Activated CD8-positive, alpha-beta memory T cell treated with anti-CD3 and anti-CD28 coated beads for 4 hours (primary cell): ENCODE results near the gene RIPK4.
"Not testable (repeated sequence)": the region's sequence is repeated elsewhere in the genome, so short reads cannot be mapped to it uniquely, and the experiment has no call there.

ENCODE experiments used
- DNase-seq, 2 donors: peaks; one replicate each; pipeline ENCODE4 v3.0.0-alpha.2; 2020; ENCODE audit warnings: low read depth in 2 of 2

The RIPK4 gene

DNA sequence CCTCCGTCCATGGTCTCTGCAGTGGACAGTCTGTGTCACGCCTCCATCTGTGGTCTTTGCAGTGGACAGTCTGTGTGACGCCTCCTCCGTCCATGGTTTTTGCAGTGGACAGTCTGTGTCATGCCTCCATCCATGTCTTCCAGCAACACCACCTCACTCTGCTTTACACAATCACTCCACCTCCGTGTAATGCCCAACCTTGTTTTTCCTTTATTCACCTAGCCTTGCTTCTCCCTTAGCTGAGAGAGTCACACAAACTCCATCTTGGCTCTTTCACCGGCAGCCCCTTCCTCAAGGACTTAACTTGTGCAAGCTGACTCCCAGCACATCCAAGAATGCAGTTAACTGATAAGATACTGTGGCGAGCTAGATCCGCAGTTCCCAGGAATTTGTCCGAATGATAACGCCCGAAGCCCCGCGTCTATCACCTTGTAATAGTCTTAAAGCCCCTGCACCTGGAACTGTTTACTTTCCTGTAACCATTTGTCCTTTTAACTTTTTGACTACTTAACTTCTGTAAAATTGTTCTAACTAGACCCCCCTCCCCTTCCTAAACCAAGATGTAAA lies 52.5 kb downstream of the RIPK4 start:
- not testable (repeated sequence) for DNase-seq

DNA sequence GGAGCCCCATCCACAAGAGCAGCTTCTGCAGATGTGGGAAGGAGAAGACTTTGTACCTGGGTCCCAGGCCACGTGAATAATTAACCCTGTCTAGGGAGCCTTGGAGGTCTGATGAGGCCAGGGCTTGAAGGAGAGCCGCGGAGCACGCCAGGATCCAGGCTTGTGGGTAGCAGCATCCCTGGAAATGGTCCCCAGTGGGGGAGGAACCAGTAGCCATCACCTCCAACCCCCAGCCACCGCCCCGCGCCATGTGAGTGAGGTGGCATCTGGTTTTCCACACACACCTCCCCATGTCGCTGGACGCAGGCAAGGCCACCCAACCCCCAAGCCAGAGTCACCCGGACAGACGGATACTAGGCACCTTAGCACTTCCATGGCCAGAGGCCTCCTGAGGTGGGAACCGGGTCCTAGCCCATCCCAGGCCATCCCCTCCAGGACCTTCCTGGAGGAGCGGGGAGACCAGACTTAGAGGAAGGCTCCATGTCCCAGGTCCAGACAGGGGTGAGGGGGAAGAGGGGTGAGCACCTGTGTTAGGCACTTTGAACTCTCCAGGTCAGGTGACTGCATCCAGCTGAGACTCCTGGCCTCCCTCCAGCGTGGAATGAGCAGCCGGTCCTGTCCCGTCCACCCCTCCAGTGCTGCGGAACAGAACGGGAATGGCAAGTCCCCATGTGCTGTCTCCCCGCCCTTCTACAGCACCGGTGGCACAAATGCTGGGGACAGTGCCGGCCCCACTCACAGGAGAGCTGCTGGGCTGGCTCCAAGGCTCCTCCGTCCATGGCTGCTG lies 53.2 kb downstream of the RIPK4 start:
- DNase-seq = no peak

DNA sequence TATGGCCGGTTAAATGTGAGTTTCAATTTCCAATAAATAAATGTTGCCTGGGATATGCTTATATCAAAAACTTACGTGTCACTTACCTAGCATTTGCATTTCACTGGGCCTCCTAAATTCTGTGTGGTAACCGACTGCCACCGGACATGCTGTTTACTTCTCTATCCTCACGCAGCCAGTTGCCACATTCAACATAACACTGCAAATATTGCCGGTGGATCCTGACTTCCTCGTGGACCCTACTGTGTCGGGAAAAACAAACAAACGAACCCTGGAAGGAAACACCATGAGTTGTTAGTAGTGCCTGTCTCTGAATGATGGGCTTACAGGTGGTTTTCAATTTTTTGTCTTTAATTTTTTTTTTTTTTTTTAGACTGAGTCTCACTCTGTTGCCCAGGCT lies 54.1 kb downstream of the RIPK4 start:
- no peak for DNase-seq

DNA sequence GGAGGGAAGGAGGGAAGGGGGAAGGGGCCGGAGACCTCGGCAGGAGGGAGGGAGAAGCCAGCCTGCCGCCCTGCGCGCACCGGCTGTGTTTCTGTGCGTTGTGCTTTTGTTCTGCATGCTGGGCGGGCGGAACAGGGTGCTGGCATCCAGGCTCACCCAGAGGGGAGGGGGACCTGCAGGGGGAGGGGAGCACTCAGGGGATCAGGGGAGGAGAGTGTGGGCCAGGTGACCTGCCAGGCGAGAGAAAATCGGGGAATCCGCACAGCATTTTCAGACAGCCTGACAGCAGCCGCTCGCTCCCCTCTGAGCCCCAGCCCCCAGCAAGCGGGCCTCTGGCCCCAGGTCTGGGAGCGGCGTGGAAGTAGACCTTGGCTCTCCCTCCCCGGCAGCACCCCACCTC lies 54.7 kb downstream of the RIPK4 start:
- DNase-seq = no peak

DNA sequence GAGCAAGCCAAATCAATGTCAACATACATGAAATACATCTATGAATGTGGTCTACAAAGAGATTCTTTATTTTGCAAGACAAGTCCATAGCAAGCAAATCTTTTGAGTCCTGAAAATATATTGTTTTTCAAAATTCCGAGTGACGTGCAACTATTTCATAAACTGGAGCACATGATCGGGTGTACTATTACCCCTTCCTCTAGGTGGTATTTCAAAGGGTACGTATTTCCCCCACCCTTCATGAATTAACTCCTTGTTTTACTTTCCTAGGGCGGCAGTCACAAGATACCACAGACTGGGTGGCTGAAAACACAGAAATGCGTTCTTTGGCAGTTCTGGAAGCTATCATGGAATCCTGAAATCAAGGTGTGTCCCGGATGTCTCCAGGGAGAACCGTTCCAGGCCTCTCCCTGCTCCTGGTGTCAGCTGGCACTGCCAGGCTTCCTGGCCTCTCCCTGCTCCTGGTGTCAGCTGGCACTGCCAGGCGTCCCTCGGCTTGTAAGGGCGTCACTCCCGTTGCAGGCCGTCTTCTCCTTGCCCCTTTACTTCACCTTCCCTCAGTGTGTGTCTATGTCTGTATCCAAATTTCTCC lies 55.3 kb downstream of the RIPK4 start:
- DNase-seq = no peak

DNA sequence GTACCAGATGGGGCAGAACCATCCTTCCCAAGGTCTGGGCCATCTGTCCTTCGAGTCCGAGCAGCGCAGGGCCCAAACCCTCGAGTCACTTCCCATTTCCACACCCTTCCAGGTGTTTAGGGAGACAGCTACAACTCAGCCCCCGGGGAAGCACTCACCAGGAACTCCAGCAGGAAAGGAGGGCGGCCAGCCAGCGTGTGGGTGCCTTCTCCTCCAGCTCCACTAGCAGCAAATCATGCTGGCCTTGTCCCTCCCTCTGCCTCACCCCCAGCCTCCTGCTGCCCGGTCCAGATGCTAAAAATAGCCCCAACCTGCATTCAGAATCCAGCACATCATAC lies 56.1 kb downstream of the RIPK4 start:
- DNase-seq = no peak

DNA sequence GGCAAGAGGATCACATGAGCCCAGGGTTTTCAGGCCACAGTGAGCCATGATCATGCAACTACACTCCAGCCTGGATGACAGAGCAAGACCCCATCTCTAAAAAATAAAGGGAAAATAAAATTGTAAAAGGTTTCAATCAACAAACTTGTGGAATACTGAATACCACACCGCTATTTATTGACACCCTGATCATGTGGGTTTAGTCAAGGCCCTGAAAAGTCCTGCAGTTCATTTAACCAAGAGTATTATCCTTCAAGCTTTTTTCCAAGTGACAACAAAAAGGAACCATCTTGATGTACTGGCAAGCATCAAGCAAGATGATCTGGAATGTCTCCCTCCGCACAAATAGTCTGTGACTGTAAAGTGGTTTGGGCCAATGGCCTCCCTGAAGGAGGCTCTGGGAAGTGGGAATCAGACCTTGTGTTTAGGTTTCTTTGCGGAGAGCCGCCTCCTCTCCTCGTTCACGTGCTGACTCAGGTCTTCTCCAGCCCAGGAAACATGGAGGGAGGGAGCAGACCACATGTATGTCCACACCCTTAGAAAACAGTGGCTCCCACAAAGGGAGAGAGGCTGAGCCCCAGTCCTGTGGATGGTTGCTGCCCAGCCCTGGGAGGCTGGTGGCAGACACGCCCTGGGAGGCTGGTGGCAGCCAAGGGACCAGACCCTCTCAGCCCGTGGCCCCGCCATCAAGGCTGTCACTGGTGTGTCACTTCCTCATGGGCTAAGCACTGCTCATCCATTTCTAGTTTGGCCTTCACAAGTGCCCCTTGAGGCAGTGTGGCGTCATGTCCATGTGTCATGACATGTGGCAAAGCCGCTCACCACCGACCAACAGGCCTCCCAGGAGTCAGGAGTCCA lies 56.7 kb downstream of the RIPK4 start:
- no peak for DNase-seq

DNA sequence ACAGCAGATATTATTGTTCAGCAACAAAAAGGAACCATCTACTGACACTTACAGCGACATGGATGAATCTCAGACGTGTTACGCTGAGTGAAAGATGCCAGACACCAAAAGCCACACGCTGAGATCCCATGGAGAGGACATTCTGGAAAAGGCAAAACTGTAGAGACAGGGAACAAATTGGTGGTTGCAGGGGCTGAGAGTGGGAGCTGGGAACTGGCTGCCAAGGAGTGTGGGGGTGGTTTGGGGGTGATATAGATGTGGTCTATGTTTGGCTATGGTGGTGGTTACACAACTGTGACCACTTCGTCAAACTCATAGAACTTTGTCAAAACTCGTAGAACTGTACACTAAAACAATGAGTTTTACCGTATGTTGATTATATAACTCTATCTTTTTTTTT lies 57.7 kb downstream of the RIPK4 start:
- DNase-seq = no peak

DNA sequence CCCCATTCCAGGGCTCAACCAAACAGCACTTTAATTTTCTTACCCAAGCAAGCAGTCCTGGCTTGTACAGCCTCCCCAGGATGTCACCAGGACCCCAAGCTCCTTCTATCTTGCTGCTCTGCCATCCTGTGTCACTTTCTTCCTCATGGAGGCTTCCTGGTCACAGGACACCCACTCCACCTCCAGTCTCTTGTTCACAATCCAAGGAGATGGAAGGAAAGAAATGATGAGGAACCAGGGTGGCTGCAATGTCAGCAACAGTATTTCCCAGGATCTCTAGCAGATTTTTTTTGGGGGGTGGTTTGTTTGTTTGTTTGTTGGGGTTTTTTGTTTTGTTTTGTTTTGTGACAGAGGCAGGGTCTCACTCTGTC lies 58.9 kb downstream of the RIPK4 start:
- DNase-seq = no peak

DNA sequence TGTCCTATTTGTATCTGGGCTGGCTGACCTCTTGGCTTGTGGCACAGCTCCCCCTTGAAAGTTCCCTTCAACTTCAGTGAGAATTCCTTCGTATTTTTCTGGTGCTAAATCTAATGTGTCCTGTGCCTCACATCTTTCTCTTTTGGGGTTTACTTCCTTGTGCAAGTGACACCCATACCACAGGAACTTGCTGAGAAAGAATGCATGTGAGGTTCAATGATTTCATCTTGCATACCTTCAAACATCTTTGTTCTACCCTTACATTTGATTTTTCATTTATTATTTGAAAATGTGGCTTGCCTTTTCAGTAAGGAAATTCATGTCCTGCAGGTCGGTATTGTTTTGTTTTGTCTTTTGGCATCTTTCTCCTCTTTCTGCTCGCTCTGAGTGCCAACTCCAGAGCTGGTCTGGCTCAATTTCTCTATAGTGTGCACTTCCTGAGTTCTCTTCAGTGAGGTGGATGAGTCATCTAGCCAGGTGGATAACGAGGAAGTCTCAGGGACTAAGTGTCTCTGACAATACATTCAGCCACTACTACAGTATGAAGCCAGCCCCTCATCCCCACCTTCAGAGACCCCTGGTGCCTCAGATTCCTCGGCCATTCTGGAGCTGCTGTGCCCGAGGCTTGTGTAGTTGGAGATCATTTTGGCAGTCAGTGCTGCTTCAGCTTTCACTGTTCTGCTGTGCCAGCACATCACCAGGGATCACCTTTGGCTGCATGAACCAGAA lies 59.5 kb downstream of the RIPK4 start:
- no peak for DNase-seq

DNA sequence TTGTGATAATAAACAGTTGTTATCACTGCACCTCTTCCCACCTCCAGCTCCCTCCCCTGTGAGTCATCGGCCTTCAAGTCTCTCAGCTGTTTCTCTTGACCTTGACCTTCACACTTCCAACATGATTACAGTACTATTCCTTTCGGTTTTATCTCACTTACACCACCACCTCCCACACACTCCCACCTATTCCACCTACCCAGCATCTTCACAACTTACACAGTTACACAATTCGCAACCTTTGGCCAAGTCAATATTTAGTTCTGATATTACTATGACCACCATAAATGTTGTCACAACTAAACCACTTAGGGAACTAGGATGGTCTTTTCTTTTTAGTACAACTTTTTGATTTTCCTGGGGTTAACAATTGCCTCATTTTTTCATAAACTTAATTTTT lies 60.2 kb downstream of the RIPK4 start:
- DNase-seq = no peak

DNA sequence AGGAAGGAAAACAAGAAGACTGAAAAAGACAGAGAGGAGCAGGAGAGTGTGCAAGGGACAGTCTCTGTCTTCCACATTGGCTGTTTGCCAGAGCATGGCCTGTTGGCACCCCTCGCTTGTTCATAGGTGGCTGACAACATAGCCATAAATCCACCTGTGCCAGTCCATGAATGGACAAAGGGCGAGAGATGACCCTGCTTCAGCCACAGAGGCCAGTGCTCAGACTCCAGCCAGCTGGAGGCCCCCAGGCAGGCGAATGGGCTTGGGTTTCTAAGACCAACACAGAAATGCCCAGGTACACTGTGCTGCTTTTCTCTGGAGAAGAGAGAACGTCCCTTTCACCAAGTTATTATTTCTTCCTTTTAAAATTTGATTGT lies 60.6 kb downstream of the RIPK4 start:
- DNase-seq = no peak

DNA sequence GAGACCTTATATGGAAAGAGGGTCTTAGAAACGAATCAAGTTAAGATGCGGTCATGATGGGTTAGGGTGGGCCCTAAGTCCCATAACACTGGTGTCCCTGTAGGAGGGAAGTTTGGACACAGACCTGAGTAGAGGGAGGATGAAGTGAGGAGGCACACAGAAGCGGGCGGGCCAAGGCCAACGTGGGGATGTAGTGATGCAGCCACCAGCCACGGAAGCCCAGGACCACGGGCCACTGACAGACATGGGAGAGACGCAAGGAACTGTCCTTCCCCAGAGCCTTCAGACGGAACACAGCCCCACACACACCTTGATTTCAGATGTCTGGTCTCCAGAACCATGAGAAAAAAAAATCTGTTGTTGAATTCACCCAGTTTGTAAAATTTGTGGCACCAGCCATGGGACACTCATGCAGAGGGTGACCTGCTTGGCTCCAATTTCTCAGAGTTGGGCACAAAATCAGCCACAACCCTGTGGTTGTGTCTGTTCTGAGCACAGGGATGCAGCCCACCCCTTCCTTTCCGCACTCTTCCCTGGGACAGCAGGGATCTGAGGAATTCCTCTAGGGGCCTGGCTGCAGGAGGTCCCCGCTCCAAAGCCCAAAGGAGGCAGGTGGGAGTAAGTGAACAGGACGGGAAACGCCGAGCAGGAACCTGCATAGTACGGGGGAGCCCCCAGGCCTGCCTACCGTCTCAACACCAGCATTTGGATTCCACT lies 61.1 kb downstream of the RIPK4 start:
- no peak for DNase-seq

DNA sequence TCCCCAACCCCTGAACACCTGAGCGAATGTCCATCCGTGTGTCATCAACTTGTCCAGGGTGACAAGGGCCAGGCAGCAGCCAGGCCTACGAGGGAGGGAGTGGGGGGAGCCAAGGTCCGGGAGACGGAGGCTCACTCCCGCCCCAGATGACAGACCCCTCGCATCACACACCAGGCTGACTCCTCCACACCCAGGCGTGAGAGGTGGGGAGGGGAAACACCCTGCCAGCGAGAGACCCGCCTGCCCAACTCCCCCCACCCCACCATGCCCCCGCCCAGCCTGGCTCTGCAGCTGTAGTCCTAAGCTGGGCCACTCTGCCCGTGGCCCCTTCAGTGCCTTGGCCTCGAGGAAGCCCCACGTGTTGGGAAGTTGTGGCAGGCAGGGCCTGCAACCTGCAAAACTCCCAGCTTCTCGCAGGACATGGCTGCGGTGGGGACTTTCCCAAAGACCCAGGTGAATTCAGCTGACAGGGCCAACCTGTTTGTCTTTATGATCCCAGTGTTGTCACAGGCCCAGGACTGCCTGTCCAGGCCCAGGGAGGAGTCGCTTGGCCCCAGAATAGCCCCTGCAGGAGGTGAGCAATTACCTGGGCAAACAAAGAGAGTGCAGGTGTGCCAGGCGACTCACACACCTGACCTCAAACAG lies 62.9 kb downstream of the RIPK4 start:
- DNase-seq = no peak

DNA sequence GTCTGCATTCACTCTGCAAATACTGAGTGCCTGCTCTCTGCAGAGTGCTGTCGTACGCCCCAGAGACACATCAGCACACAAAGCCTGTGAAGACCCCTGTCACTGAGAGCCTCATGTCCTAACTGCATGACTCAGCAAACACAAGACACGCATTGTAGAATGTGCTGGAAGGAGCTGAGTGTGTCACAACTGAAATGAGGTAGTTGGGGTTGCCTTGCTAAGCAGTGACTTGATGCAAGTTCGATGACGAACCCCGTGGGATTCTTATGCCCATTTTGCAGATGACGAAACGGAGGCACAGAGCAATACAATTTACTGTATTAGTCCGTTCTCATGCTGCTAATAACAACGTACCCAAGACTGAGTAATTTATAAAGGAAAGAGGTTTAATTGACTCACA lies 65.1 kb downstream of the RIPK4 start:
- DNase-seq = no peak

DNA sequence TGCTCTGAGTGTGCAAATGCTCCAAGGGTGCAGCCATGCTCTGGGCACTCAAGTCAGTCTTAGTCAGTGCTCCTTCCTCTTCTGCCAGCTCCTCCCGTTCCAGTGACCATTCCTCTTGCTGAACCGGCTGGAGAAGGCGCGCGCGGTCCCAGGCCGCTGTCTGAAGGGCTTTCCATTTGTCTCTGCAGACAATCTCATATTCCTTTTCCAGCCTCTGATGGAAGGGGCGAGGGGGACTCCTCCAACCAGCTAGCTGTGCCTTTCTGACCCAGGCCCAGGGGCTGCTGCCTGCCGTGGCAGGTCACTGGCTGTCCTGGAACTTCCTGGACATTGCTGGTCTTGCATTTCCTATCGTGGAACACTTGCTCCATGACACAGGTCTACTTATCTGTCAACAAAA lies 67.5 kb downstream of the RIPK4 start:
- no peak for DNase-seq

DNA sequence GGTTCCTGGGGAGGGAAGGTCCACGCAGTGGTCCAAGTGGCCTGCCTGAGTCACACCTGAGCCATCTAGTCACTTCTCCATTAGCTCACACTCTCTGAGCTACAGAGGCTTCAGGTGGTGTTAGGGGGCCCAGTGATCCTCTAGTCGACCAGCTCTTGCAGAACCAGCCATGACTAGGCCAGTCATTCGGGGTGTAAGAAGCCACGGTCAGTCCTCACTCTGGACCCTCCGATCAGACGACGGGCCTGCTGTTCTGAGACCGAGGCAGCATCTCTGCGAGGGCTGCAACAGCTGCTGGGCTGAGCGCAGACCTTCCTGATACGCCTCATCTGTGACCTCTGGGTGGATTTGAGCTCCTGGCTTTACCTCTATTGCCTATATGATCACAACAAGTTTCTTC lies 68.8 kb downstream of the RIPK4 start:
- no peak for DNase-seq

DNA sequence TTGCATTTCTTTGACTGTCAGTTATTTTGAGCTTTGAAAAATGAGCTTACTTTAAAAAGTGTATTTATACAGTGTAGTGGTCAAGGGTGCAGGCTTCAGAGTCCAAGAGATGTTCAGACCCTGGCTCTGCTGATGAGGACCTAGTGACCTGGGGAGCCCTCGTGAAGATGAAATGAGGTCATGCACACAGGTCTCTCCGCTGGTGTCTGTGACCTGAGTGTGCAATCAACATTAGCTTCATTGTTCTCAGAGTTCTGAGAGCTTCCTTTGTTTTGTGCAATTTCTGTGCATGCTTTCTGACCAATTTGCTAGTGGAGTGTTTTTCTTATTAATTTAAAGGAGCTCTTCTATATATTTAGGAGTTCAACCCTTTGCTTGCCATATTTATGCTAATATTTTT lies 71.3 kb downstream of the RIPK4 start:
- no peak for DNase-seq

DNA sequence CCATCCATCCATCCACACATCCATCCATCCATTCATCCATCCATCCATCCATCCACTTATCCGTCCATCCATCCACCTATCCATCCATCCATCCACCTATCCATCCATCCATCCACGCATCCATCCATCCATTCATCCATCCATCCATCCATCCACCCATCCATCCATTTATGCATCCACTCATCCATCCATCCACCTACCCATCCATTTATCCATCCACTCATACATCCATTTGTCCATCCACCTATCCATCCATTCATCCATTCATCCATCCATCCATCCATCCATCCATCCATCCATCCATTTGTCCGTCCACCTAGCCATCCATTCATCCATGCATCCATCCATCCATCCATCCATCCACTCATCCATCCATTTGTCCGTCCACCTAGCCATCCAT lies 72.8 kb downstream of the RIPK4 start:
- DNase-seq = not testable (repeated sequence)

DNA sequence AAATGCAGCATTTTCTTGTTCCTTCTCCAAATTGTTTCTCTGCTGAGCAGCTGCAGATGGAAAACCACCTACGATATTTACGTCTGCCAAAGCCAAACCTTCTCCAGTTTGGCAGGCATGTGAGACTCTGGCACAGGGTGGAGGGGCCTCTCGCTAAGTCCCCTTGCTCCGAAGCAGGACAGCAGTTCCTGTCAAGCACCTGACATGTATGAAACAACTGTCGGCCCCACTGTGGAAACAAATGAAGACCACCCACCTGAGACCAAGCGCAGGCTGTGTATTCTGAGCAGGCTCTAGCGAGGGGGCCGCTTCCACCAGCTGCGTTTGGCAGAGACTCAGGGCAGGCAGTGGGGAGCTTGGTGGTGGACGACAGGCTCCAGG lies 74.7 kb downstream of the RIPK4 start:
- DNase-seq = no peak
